ENCODE data around the gene VRK1.
"Not testable (repeated sequence)": the region's sequence is repeated elsewhere in the genome, so short reads cannot be mapped to it uniquely, and the experiment has no call there.

VRK1 gene

DNA sequence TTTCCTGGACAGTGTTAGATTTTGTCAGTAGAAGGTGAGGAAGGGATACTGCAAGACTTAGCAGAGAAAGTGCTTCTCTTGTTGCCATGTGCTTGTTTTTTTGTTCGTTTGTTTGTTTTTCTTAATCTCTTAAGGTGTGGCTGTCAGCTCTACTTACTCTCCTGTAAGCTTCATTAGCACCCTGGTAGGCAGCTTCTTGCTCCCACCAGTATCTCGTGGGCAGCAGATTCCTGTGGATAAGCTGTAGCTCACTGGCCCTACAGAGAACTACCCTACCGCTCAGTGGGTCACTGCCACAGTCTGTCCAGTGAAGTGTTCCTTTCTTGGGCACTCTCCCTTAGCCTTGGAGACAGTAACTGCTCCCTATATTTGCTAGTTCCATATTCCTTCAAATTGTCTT is 30.1 kb downstream of the VRK1 start:
- no peak for DNase-seq

GRCh38 chr14:96829791-96830190 is 32.6 kb downstream of the VRK1 start:
- DNase-seq, result no peak

- DNase-seq, result no peak
These were observed 33.8 kb downstream of the VRK1 start for GRCh38 chr14:96830946-96831345.

GRCh38 chr14:96832351-96832750 is 35.2 kb downstream of the VRK1 start:
- DNase-seq, result no peak

DNA sequence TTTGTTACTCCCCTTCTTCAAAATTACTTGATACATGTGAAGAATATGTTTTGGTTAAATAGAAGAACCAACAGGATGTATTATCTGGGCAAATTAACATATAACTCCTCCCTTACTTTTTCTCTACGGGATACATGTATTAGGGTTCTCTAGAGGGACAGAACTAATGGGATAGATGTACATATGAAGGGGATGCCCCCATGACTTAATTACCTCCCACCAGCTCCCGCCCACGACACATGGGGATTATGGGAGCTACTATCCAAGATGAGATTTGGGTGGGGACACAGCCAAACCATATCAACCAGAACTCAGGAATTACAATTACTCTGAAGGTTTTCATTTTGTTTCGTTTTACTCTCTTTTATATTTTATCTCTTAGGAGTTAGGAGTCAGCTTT is 41.3 kb downstream of the VRK1 start:
- DNase-seq, result no peak

GRCh38 chr14:96839251-96839650 is 42.1 kb downstream of the VRK1 start:
- DNase-seq, result no peak

DNA sequence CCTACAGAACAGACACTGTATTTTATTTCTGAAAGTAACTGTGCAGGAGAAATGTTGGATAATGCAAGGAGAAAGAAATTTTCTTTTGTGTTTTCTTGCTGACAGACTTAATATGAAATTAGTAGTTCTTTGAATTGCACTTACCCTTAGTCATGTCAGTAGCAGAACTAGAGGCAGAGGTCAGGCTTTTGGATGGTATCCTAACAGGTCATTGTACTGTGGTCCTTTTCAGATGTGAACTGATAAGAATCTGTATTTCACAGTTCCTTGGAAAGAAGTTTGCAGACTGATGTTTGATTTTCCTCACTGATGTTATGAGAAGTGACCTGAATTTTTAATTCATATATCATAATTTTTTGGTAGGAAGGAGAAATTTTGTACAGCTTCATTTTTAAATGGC is 46.0 kb downstream of the VRK1 start:
- DNase-seq, result no peak

DNA sequence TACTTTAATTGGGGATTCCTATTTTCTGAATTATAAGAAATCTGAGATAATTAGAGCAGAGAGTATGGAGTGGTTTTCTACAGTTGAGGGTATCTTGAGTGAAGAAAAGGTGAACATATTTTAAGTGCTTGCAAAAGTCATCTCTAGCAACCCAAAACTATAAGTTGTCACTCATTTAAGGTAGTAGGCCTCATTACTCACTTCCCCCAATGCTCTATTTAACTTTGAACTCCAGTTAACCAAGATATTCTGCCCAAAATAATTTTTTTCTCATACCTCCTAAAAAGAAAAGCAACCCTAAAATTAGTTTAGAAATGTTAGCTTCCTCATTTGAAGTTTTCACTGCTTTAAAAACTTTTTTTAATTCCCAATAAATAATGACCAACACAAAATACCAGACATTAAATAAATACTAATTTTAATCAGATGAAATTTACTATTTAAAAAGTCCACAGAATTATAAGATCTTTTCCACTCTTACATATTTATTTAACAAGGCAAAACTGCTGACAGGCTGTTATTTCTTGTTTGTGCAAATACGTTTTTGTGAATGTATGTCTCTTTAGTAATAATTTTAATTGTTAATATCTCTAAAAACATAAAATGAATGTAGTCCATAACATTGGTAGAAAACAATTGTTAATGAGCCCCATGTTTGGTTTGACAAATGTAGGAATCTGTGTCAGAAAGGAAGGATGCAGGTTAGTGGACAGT is 47.8 kb downstream of the VRK1 start:
- DNase-seq, result no peak

- DNase-seq, result no peak
These were observed 50.3 kb downstream of the VRK1 start for GRCh38 chr14:96847451-96847850.

GRCh38 chr14:96848011-96848410 is 50.8 kb downstream of the VRK1 start:
- DNase-seq, result no peak

GRCh38 chr14:96849733-96850132 is 52.6 kb downstream of the VRK1 start:
- no peak for DNase-seq

- DNase-seq, result no peak
These were observed 54.7 kb downstream of the VRK1 start for GRCh38 chr14:96851694-96852381.

DNA sequence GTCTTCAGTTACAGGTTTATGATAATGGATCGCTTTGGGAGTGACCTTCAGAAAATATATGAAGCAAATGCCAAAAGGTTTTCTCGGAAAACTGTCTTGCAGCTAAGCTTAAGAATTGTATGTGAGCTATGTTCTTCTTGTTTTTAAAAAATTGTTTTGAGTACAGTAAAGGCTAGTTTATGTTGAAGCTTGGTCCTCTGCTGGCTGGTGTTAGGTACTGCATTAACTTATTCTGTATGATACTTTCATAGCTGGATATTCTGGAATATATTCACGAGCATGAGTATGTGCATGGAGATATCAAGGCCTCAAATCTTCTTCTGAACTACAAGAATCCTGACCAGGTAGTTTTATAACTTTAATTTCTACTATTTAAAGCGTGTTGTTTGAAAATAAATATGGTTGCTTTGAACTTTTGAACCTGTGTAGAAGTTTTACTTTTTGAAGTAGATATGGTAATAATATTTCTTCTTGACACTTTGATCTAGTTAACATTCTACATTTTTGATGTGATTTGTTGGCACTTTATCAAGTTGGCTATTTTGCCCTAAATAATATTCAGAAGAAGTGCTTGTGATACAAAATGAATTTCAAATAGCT is 55.7 kb downstream of the VRK1 start:
- DNase-seq, result peak; percentile 36

- no peak for DNase-seq
These were observed 61.5 kb downstream of the VRK1 start for GRCh38 chr14:96858643-96859042.

- no peak for DNase-seq
These were observed 64.6 kb downstream of the VRK1 start for GRCh38 chr14:96861568-96862310.

GRCh38 chr14:96863327-96863985 is 66.3 kb downstream of the VRK1 start:
- no peak for DNase-seq

DNA sequence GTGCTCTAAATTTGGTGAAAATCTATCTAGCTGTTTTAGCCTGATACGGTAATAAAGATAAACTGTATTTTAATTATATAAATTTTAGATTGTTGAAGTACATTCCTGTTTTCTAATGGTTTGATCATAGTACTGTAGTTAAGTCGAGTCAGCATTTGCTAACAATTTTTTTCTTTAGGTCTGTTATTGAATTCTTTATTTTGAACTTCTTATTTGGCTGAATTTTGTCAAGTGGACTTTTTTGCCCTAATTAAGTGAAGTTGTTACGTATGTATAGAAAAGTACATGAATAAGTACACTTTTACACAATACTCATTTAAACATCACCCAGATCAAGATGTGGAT is 66.8 kb downstream of the VRK1 start:
- no peak for DNase-seq

DNA sequence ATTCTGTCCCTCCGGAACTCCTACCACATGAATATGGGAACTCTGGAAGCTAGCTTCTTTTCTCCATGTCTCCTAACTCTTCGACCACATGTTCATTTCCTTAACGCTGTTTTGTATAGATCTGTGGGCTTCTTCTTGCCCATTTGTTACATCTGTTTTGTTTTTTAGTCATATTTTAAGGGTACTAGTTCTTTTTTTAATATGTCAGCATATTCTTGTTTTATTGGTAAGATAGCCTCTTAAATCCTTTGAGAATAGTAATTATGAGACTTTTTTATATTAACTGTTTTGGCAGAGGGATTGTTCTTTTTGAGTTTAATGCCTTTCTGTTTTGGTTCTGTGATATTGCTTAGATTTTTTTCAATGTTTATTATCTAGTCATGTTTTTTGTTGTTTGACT is 70.5 kb downstream of the VRK1 start:
- no peak for DNase-seq

DNA sequence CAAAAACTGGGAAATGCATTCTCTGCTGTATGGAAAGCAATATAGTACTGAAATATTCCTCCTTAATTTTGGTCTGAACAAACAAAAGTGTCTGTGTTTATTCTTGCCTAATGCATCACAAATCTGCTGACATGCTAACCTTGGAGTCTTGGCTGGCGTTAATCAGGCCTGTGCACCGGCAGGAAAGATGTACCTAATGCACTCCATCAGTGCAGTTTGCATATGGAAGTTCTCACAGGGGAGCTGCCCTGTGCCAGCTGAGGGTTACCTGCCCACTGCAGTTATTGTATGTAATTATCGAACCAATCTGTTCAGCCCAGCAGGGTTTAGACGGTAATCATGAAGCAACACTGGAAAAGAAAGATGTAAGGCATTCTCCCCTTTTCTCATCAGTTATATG is 76.9 kb downstream of the VRK1 start:
- no peak for DNase-seq

DNA sequence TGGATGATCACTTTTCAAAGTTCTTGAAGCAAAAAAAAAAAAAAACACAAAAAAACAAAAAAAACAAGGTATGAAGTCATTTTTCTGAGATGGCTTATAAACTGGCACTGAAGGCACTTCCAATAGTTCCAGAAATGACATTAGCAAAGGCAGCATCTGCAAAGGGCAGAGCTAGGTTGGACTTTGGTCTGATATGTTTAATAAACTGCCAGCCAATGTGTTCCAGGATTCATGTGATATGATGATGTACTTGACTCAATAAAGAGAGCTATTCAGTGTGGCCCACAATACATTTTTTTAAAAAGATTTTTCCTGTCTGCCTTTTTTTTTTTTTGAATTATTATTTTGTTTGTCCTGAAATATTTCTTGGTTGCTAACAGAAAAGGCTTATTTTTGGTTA is 79.6 kb downstream of the VRK1 start:
- no peak for DNase-seq

DNA sequence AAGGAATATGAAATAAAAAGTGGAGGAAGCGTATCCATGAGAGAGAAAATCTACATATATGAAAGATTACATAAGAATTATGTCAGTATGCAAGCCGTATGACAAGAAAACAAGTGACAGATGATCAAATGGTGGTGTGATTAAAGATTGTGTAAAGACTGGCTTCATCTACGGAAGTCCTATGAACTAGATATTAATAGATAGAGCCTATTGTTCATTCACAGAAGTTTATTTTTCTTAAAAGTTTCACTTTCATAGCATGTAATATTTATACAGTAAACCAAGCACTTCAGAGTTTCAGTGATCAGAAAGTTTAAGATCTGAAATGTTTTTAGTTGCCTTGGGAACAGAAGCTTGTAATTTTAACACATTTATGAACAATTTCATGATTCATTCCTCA is 84.5 kb downstream of the VRK1 start:
- DNase-seq, result no peak

DNA sequence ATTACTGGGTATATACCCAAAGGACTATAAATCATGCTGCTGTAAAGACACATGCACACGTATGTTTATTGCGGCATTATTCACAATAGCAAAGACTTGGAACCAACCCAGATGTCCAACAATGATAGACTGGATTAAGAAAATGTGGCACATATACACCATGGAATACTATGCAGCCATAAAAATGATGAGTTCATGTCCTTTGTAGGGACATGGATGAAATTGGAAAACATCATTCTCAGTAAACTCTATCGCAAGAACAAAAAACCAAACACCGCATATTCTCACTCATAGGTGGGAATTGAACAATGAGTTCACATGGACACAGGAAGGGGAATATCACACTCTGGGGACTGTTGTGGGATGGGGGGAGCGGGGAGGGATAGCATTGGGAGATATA is 86.8 kb downstream of the VRK1 start:
- DNase-seq, result not testable (repeated sequence)

DNA sequence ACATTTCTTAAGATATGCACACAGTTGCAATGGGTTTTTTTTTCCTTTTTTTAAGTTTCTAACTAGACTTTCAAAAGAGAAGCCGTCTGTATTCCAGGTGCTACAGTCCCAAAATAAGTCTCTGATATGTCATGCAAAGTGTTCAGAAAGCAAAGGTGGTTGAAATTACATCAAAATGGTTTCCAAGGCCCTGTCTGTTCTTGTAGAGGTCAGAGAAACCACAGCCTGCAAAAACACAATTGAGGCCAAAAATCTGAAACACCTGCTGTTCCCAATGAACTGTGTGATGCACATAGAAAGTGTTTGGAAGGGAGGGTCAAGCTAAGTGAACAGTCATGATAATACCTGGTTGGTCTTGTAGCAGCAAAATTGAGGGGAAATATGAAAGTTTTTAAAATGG is 91.0 kb downstream of the VRK1 start:
- no peak for DNase-seq
